ENCODE results near the gene NEURL1. TPM values are rescaled to one million over a fixed set of nuclear protein-coding genes. Genes with fewer than 3 reads are reported as not detected.

NEURL1 gene
- total RNA-seq, 1 experiment from 2014 or later, result 0.10 TPM

GRCh38 chr10:103568505-103568904, 75.0 kb downstream of the NEURL1 start:
- ChIA-PET CTCF (no interaction called here), POLR2A (no interaction called here)
- H3K9me3 ChIP-seq (ENCODE audit: control insufficient read depth, insufficient read depth, low read depth, low read length), result no peaks in the 10 kb centered on the region
- no peaks in the 10 kb centered on the region; the same call in 1 of the 2 replicates for H3K4me1 ChIP-seq (ENCODE audit: control insufficient read depth, insufficient read depth, low read length)
- no TSS peak for BruUV-seq (replicated peaks)
- no peak for TF ChIP-seq TCF7L2 (IDR thresholded peaks at IDR 0.05; ENCODE audit: low read depth, low read length)
- TF ChIP-seq, protein P1, sequence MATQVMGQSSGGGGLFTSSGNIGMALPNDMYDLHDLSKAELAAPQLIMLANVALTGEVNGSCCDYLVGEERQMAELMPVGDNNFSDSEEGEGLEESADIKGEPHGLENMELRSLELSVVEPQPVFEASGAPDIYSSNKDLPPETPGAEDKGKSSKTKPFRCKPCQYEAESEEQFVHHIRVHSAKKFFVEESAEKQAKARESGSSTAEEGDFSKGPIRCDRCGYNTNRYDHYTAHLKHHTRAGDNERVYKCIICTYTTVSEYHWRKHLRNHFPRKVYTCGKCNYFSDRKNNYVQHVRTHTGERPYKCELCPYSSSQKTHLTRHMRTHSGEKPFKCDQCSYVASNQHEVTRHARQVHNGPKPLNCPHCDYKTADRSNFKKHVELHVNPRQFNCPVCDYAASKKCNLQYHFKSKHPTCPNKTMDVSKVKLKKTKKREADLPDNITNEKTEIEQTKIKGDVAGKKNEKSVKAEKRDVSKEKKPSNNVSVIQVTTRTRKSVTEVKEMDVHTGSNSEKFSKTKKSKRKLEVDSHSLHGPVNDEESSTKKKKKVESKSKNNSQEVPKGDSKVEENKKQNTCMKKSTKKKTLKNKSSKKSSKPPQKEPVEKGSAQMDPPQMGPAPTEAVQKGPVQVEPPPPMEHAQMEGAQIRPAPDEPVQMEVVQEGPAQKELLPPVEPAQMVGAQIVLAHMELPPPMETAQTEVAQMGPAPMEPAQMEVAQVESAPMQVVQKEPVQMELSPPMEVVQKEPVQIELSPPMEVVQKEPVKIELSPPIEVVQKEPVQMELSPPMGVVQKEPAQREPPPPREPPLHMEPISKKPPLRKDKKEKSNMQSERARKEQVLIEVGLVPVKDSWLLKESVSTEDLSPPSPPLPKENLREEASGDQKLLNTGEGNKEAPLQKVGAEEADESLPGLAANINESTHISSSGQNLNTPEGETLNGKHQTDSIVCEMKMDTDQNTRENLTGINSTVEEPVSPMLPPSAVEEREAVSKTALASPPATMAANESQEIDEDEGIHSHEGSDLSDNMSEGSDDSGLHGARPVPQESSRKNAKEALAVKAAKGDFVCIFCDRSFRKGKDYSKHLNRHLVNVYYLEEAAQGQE (IDR thresholded peaks at IDR 0.05; ENCODE audit: insufficient read depth in 1 of 2, low read depth in 2 of 2, low read length in 1 of 2), result no peak
- no peak for TF ChIP-seq SIN3A (IDR thresholded peaks at IDR 0.05; ENCODE audit: borderline replicate concordance, insufficient read depth, low read depth, low read length)
- TF ChIP-seq, protein P2, sequence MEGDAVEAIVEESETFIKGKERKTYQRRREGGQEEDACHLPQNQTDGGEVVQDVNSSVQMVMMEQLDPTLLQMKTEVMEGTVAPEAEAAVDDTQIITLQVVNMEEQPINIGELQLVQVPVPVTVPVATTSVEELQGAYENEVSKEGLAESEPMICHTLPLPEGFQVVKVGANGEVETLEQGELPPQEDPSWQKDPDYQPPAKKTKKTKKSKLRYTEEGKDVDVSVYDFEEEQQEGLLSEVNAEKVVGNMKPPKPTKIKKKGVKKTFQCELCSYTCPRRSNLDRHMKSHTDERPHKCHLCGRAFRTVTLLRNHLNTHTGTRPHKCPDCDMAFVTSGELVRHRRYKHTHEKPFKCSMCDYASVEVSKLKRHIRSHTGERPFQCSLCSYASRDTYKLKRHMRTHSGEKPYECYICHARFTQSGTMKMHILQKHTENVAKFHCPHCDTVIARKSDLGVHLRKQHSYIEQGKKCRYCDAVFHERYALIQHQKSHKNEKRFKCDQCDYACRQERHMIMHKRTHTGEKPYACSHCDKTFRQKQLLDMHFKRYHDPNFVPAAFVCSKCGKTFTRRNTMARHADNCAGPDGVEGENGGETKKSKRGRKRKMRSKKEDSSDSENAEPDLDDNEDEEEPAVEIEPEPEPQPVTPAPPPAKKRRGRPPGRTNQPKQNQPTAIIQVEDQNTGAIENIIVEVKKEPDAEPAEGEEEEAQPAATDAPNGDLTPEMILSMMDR (IDR thresholded peaks at IDR 0.05), result no peak
- no peak for TF ChIP-seq POLR2AphosphoS5 (IDR thresholded peaks at IDR 0.05; ENCODE audit: low read depth, low read length)
- intact Hi-C loops (cut with micrococcal nuclease; ENCODE audit: unreplicated experiment), result no loop called here
- H3K27me3 ChIP-seq (ENCODE audit: control insufficient read depth, insufficient read depth, low read length), result no peaks in the 10 kb centered on the region
- DNase-seq (ENCODE audit: low read depth, low spot score), result no peak
- no peak for ATAC-seq
- in situ Hi-C loops (cut with HindIII; ENCODE audit: low pct_unique_long_range_greater_than_20kb, low sequenced_read_pairs), result no loop called here
- no peak overlapping the region for H3K4me3 ChIP-seq (ENCODE audit: low read depth in 2 of 2, low read length in 2 of 2)
- H3K36me3 ChIP-seq (ENCODE audit: control insufficient read depth, insufficient read depth, low read length), result no peaks in the 10 kb centered on the region
- no peak overlapping the region for H3K27ac ChIP-seq (ENCODE audit: low read length)

- no peaks in the 10 kb centered on the region for H3K27me3 ChIP-seq (ENCODE audit: control insufficient read depth, insufficient read depth, low read length)
- DNase-seq (ENCODE audit: low read depth, low spot score) (no peak), ATAC-seq (no peak)
- TF ChIP-seq TCF7L2 (IDR thresholded peaks at IDR 0.05; ENCODE audit: low read depth, low read length) (no peak), POLR2AphosphoS5 (IDR thresholded peaks at IDR 0.05; ENCODE audit: low read depth, low read length) (no peak), SIN3A (IDR thresholded peaks at IDR 0.05; ENCODE audit: borderline replicate concordance, insufficient read depth, low read depth, low read length) (no peak)
- TF ChIP-seq, protein P1 (IDR thresholded peaks at IDR 0.05; ENCODE audit: insufficient read depth in 1 of 2, low read depth in 2 of 2, low read length in 1 of 2), result no peak
- TF ChIP-seq, protein P2 (IDR thresholded peaks at IDR 0.05), result no peak
- intact Hi-C loops (cut with micrococcal nuclease; ENCODE audit: unreplicated experiment) (no loop called here), in situ Hi-C loops (cut with HindIII; ENCODE audit: low pct_unique_long_range_greater_than_20kb, low sequenced_read_pairs) (no loop called here)
- H3K9me3 ChIP-seq (ENCODE audit: control insufficient read depth, insufficient read depth, low read depth, low read length), result no peaks in the 10 kb centered on the region
- CTCF ChIA-PET, result no interaction called here
- BruUV-seq (replicated peaks), result no TSS peak
- H3K4me1 ChIP-seq (ENCODE audit: control insufficient read depth, insufficient read depth, low read length), result no peaks in the 10 kb centered on the region; the same call in 1 of the 2 replicates
- H3K36me3 ChIP-seq (ENCODE audit: control insufficient read depth, insufficient read depth, low read length), result no peaks in the 10 kb centered on the region
- POLR2A ChIA-PET, result no interaction called here
- H3K27ac ChIP-seq (ENCODE audit: low read length), result no peak overlapping the region
- H3K4me3 ChIP-seq (ENCODE audit: low read depth in 2 of 2, low read length in 2 of 2), result no peak overlapping the region
These were observed 76.4 kb downstream of the NEURL1 start for GRCh38 chr10:103569896-103570295.
